HG02623 (cell line): ENCODE data around the gene REEP1.

Source experiments
- ATAC-seq: cut with Tn5 transposase; IDR thresholded peaks from one replicate; pipeline ENCODE4 v1.9.1; 2021; ENCODE audit warnings: moderate library complexity; ENCODE audit not compliant: unreplicated experiment

REEP1 gene

DNA sequence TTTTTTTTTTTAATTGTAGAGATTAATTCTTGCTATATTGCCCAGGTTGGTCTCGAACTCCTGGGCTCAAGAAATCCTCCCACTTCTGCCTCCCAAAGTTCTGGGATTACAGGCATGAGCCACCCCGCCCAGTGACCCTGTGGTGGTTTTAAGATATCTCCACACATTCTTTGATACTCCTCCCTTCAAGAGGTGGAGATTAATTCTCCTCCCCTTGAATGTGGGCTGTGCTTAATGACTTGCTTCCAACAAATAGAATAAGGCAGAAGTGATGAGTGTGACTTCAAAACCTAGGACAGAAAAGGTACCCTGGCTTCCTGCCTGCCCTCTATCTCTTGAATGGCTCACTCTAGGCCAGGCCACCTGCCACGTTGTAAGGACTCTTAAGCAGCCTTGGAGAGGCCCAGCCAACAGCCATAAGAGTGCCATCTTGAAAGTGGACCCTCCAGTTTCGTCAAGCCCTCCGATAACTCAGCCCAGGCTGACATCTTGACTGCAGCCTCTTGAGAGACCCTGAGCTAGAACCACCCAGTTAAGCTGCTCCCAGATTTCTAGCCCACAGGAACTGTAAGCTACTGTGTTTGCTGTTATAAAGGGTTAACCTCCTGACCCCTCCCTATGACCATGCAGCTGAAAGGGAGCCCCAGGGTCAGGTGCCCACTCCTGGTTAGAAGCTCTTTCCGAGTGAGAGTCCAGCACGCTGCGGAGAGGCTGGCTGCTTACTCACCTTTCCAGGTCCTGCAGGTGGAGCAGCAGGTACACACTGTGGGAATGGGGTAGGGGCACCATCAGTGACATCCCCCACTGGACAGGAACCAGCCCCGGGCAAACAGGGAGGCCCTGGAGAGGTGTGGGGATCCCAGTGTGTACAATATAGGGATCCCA lies 110.5 kb downstream of the REEP1 start:
- no peak for ATAC-seq

DNA sequence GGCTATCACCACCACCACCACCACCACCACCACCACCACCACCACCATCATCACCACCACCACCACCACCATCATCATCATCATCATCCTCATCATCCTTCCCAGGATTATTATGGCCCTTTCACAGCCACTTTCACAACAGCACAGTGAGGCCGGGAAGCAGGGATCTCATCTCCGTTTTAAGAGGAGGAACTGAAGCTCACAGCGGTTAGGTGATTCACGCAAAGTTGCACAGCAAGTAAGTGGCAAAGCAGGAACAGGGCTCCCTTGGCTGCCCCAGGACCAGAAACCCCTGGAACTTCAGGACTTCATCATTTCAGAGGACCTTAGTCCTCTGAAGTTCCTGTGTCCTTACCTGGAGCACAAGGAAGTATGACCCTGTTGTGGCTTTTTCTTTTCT lies 111.4 kb downstream of the REEP1 start:
- no peak for ATAC-seq

DNA sequence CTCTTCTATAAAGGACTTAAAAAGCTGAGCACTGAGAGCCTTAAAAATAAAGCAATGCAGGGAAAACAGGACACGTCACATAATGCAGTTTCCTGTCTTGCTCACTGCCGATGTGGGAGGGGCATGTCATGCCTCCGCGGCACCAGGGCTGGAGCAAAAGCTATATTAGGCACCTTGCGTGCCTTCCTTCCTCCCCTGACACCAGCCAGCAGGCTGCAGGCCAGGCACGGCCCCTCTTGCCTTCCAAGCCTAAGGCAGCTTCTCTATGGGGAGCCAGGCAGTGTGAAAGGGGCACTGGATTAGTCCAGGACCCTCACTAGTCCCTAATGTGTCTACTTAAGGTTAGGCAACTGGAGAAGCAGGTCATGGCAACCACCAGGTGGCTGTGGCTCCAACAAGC lies 111.8 kb downstream of the REEP1 start:
- peak; percentile 57 for ATAC-seq

DNA sequence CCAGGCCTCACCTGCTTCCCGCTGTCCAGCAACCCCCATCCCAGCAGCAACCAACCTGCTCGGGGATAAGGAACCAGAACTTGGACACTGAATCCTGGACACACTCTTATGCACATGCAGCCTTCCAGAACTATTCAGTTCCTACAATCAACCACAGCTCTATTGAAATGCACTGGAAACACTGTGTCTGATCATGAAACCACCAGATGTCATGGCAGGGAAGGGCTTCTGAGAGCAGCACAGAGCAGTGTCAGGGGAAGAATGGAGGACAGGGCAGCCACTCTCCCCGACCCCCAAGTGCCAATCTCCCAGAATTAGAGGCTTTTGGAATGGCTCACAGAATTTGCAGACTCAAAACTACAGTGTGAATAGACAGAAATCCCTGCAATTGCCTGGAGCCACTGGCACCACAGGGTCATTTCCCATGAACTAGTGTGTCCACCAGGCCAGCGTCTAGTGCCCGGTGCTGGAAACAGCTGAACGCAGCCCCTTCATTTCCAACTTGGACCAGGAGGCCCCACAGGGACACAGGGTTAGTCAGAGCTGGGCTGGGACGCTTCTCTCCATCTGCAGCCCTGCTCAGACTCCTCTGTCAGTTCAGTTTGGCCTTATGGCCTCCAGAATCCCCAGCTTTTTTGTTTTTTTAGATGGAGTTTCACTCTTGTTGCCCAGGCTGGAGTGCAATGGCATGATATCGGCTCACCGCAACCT lies 112.6 kb downstream of the REEP1 start:
- no peak for ATAC-seq

DNA sequence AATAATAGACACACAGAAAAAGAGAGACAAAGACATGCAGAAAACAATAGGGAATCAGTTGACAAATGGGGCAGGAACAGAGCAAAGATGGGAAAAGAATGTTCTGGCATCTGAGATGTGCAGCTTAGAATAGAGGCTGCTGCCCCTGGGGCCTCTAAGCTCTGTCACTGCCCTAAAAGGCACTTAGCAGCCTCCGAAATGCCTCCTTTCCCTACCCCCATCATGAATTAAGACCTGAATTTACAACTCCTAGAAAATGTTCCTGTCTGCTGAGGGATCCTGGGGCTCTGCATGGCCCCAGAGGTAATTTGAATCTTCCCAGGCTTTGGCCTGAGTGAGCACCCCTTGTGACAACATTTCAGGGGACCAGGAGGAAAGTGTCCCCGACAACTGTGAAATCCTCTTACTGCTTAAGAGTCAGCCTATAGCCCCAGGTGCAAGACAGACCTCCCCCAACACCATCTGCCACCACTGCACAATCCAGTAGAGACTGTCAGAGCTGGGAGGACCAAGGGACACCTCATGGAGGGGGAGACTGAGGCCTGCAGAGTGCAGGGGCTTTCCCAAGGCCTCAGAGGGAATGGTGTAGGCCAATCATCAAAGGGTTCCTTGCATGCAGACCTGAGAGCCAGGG lies 113.4 kb downstream of the REEP1 start:
- no peak for ATAC-seq

DNA sequence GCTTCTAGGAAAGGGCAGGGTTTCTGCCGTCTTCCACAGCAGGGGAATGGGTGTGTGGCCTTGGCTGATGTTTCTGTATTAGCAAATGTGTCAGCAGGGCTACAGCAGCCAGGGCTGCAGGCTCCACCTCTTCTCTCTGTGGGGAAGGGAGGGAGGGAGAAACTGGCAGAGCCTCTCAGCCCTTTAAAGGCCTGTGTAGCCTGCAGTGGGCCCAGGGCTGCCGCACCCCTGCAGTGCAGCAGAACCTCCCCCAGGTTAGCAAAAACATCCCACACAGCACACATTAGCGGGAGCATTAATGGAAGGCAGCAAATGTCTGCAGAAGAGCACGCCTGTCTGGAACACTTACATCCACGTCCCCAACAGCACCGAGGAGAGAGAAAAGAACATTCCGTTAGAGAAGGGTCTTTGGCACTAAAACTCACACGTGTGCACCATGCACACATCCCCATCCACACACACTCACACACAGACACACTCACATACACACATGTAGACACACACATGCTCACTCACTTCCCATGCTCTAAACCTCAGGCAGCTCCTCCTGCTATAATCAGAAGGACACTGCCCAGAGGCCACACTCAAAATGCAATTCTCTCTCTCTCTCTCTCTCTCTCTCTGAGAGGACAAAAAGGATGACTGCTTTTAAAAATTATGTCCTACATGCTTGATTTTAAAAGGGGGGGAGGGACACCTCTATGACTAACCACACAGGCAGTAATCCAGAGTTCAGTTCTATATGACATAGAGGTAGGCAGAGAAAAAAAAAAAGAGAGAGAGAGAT lies 114.1 kb downstream of the REEP1 start:
- ATAC-seq: no peak

DNA sequence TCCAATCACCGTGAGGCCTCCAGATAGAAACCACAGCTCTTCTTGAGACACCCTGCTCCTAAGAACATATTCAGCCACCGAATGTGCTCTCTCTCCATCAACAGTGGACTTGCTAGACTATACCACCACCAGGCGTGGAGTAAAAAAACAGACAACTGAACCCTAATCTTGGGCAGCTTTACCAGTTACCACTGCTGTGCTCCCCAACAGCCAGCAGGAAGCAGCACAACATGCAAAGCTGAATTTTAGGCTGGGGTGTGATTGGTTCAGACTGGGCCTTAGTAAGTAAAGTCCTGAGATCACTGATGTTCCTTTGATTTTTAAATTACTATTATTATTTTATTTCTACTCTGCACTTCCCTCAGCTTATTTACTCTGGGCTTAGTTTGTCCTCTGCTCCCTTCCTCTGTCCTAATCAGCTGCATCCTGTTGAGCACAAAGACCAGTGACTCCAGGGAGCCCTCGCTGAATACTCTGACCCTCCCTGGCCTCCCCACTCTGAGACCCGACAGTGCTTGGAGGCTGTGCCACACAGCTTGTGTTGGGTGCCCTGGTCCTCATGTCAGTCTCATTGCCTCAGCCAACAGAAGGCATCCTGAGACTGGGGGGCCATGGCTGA lies 116.3 kb downstream of the REEP1 start:
- no peak for ATAC-seq

DNA sequence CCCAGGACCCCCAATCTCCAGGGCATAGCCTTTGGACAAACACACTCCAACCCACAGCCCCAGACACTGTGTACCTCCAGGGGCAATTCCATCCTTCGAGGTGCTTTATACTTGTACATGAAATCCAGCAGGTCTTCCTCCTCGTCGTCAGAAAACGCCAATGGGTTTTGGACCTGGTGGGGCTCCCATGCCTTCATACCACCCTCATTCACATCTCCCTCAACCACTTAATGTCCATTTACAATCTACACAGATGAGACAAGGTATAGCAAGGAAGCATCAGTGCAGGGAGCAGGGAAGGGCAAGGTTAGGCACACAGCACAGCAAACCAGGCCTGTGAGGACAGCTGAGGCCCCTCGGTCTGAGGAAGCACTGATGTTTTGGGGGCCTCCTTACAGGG lies 117.5 kb downstream of the REEP1 start:
- no peak for ATAC-seq

DNA sequence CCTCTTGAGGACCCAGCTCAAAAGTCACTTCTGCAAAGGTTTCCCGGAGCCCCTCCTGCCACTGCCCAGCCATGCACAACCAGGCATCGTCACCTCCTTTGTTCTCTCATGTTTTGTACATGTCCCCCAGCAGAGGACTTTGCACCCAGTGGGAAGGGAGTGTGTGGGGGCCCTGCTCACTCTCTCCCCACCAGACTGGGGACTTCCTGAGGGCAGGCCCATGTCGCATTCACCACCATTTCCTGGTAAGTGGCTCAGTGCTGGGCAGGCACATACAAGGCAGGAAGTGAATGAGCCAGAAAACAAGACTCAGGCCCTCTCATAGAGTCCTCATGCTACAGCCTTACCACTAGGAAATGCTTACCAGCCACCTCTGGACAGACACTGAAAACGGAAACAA lies 119.3 kb downstream of the REEP1 start:
- no peak for ATAC-seq

DNA sequence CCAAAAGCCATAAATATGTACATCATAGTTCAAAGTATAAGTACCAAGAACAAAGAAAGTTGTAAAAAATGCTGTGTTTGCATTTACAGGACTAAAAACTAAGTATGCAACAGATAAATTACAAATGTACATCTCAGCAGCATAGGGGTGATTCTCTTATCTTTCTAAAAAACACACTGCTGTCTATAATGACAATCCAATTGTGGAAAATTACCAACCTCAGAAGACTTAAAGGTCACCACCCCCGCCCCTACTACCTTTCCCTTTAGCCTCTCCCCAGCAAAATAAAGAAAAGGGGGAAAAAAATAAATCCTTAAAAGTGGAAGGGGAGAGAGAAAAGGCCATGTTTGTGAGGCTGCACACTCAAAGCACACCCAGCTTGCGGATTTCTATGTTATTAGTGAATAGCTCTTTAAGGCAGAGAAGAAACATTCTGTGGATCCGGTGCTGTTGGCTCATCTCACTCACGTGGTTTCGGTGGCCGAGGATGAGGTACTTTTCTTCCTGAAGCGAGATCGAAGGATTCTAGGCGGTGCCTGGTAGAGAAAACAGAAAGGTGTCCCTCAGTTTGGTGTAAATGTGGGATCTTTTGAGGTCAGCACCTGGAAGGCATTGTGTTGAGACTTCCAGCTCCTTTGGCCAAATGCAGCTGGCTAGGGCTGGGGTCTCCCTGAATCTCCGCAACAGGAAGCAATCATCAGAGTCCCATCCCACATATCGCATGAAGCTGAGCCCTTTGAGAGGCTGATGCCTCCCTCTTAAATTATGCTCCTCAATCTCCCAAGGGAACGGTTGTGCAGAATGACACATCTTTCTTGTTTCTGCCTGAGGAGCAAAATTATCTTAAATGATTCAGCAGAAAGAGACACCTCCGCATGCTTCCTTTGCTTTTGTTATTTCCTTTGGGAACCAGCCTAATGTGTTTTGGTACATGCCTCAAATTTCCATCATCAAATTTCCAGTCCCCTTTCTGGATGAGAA lies 120.6 kb downstream of the REEP1 start:
- ATAC-seq: no peak

DNA sequence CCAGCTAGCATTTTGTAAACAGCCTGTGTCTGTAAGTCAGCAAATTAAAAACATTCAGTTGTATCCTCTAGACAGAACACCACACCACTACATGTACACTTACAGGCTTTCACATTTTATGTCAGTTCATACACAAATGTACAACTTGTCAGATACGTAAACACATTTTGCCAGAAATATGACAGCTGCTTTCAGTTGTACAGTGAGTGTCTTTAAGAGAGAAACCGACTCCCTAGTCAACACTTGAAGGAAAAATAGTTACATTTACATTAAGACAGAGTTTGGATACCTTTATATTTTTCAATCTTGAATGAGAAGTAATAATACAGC lies 123.0 kb downstream of the REEP1 start:
- no peak for ATAC-seq

DNA sequence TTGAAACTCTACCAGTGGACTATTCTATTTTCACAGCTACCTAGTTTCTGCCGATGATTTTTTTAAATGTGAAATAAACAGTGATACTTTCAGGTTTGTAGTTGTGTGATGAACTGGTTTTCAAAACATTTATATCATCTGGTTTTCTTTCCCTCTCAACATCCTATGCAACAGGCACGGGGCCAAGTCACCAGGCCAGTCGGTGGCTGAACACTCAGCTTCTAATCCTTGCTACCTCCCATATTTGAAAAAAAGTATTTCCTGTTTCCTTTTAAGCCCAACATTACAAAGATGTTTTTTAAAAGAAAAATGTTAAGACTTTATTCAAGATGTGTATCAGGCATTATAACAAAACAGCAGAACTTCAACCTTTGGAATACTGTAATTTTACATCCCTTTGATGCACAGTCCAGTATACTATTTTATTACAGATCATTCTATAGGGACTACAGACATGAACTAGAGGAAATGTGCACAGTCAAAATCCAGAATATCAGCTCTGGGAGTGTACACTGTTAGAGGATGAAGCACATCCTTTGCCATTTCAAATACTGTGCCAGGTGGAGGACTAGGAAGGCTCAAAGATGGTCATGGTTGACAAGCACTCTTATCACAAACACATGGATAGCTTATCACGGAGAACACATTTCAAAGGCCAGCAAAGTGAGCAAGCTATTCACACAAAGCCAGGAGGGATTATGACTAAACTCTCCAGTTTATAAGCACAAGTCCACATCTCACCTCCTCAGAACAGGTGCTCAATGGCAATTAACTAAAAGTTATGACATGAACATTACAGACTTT lies 123.5 kb downstream of the REEP1 start:
- no peak for ATAC-seq

DNA sequence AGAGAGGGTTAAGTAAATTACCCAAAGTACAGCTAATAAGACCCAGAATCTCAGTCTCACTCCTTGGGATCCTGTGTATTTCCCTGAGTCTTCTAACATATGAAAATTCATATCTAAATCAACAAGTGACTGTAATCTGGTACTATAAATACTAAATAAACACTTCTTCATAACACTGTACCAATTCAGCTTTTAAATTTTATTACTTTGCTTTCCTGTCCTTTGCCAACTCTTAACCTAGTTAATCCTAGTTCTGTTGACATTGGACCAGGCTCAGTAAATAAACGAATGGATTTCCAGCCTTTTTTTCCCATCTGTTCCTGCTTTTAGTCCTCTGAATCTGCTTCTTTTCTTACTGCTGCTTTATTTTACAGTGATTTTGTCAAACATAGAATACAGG lies 124.4 kb downstream of the REEP1 start:
- ATAC-seq: no peak

DNA sequence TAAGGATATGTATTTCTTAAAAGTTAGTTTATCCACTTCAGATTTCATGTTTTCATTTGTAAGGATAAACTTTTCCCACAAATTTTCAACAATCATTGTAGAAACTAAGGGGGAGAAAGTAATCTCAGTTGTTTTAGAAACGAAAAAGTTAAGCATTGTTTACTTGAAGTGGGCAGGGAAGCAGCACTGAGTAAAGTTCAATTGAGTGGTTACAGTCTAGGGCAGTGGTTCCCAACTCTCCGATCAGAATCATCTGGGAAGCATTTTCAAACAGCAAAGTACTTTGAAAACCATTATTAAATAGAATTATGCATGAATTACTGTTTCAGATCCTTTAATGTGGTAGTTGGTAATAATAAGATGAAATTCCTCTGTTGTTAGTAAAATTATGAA lies 125.6 kb downstream of the REEP1 start:
- ATAC-seq: no peak

DNA sequence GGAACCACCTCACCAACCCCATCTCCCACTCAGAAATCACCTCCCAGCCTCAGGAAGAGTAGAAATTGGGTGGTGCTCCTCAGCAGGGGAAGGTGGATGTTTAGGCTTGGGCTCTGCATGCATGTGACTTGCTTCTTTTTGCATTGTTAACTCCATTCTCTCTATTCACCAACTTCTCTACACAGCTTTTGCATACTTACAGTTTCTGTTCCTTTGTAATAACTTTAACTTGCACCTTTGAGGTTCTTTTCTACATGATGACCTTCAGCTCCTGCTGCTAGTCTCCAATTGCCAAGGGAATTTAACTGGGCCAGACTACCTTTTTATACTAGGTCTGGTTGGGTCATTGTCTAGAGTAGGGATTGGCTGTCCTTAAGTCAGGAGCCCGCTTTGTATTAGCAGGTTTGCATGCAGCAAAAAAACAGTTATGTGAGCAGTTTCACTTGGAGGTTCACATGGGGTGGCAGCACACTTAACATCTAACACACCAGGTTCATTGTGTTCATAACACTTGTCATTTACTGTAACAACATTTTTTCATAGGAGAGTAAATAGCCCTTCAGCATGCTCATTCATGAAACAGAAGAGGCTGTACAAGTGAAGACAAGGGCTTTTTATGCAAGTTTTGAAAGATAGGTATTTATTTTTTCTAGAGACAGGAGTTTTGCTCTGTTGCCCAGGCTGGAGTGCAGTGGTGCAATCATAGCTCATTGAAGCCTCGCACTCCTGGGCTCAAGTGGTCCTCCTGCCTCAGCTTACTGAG lies 126.2 kb downstream of the REEP1 start:
- ATAC-seq: no peak

DNA sequence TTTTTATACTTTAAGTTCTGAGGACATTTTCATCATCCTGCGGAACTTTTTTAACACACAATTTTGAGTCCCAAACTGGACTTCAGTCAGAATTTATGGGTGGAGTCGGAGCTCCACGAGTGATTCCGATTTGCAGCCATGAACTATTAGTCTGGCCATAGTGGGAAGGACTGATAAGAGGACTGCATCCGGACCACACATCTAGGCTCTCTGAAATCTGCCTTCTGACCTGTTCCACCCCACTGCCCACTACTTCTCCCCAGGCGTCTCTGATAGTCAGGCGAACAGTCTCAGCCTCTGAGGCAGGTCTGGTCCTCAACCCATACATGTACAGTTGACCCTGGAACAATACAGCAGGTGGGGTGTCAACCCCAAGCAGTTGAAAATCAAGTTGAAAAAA lies 133.0 kb downstream of the REEP1 start:
- no peak for ATAC-seq

DNA sequence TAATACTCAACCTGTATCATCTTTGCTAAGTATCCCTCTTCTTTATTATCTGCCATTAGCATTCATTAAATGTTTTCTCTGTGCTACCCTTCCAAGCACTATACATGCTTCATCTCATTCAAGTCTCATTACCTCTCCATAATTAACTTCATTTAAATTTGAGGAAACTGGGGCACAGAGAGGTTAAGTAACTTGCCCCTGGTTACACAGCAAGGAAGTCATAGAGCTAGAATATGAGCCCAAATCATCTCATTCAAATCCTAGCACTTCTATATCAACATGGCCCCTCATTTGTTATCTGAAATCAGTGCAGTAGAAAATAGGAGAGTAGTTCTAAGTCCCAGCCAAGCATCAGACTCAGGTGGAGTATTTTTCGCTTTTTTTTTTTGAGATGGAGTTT lies 133.8 kb downstream of the REEP1 start:
- no peak for ATAC-seq

DNA sequence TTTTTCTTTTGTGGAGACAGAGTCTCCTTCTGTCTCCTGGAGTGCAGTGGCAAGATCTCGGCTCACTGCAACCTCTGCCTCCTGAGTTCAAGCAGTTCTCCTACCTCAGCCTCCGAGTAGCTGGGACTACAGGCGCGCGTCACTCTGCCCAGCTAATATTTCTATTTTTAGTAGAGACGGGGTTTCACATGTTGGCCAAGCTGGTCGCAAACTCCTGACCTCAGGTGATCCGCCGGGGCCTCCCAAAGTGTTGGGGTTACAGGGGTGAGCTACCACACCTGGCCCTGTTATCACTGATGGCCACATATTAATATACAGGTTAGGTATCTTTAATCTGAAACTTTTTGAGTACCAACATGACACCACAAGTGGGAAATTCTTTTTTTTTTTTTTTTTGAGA lies 134.7 kb downstream of the REEP1 start:
- ATAC-seq: no peak
